Head of caudate nucleus (tissue), 42 donors: ENCODE results near the gene MKNK1.

Experiments used
- DNase-seq, 42 donors: peaks; one replicate each; pipeline versions ENCODE4 v3.0.0 to v3.0.0-alpha.2; 2020 to 2021; ENCODE audit warnings: mixed read lengths in 7 of 42
- intact Hi-C: fragments of 100-400 bp; cut with DNase I; formaldehyde crosslinking; loops from one replicate; pipeline ENCODE4 v1.15.0; 2022

MKNK1 gene

GRCh38 chr1:46622344-46622743 is 18.3 kb upstream of the MKNK1 start:
- peak in 17 of 42 donors; percentile 25 to 65 (median 49) for DNase-seq
- intact Hi-C loops = no loop called here

GRCh38 chr1:46621930-46622329 is 17.9 kb upstream of the MKNK1 start:
- intact Hi-C loops = no loop called here
- no peak for DNase-seq

DNA sequence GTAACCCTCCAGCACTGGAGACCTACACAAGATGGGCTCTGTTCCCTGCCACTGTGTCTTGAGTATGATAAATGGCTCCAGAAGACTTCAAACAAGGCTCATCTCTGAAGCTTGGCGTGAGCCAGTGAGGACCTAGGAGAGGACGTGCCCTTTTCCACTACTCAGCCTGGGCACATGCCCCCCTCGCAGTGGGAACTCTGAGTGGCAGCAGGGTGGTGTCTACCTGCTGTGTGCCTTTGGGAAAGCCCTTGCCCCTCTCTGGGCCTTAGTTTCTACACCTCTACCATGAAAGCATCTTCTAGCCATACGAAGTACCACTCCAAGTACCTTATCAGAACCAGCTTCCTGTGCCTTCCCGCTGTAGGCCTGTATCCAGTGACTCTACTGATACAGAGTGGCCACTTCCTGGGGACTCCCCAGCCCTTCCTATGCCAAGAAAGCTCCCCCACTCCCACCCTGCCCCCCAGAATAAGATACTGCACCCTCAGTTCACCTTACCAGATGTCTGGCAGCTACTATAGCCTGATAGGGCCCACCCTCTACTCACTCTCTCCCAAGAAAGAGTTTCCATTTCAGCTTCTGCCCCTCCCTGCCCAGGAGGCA is 15.7 kb upstream of the MKNK1 start:
- DNase-seq = no peak
- intact Hi-C loops = loop anchor here (10.0 kb wide), 1 partner anchor 45 kb away; the partner anchor contains the start of gene ATPAF1

- DNase-seq = no peak
- intact Hi-C loops = loop anchor here (10.0 kb wide), 1 partner anchor 46 kb away; the partner anchor contains the start of gene ATPAF1
Measured at GRCh38 chr1:46618754-46619415, 14.8 kb upstream of the MKNK1 start.

DNA sequence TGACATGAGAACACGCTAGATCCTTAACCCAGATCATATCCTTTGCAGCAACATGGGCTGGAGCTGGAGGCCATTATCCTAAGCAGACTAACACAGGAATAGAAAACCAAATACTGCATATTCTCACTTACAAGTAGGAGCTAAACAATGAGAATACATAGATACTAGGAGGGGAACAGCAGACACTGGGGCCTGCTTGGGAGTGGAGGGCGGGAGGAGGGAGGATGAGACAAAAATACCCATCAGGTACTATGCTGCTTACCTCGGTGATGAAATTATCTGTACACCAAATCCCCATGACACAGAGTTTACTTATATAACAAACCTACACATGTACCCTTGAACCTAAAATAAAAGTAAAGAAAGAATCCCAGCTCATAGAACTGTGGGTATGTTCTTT is 13.8 kb upstream of the MKNK1 start:
- DNase-seq = peak in 22 of 42 donors; percentile 26 to 76 (median 49)
- intact Hi-C loops = loop anchor here (10.0 kb wide), 1 partner anchor 47 kb away; the partner anchor contains the start of gene ATPAF1

DNA sequence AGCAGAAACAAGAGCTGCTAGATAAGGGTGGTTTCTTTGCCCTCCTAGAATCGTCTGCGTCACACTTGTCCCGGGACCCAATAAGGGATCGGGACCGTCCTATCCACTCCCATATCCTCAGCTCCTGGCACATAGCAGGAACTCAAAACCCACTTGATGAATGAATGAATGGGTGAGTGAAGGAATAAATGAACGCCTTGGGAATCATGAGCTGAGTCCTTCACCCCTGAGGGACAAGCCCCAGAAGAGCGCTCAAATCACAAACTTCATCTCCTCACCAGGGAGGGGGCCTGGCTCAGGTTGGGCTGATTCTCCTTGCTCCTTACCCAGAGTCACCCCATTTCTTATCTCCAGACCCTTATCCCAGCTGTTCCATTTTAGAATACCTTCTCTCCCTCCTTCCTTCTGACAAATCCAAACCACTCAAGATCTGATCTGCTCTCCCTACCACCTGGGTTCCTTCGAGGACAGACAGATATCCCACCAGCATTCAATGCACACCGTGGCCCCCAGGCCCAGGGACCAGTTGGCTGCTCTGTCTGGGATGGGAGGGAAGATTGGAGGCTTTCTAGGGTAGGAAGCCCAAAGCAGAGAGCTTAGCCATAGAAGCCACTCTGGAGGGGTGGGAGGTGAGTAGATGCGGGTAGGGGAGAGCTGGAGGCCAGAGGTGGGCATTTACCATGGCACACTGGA is 13.2 kb upstream of the MKNK1 start:
- DNase-seq = no peak
- intact Hi-C loops = loop anchor here (10.0 kb wide), 1 partner anchor 48 kb away; the partner anchor contains the start of gene ATPAF1

DNA sequence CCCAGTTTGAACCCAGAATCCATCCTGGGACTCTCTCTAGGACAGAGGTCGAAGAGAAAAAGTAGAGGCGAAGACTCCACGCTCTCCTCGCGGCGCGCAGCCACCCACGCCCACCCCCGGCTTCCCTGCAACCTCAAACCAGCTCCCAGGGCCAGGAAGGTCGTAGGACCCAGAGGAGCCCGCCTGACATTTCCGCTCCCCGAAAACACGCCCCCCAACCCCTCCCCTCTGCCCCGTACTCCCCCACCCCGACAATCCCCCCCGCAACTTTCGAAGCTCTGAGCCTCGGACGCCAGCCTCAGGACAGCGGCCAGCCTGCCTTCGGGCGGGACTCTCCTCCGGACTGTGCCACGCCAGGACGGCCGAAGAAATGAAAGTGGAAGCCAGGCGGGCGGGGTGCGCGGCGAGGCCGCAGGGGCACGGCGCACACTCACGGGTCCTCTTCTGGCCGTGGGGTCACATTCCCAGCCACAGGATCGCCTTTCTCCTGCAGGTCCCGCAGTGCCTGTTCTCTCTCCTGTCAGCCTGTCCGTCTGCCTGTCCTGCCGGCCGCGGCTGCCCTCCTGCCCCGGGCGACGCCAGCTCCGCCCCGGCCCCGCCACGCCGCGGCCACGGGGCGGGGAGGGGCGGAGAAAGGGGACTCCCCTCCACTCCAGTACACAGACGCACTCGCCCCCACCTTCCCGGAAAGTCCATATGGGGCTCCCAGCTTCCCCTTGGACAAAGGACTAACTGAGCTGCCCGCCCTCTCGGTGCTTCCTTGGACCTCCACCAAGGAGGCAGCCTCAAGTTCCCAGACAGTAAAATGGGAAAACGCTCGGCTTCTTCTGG is 12.4 kb upstream of the MKNK1 start, which contains the start of gene MOB3C:
Gene MOB3C (minus strand): TSS at position 535 of the 831 bp plus-strand sequence. CDS start 3,490 bp downstream, outside the sequence.
- intact Hi-C loops = loop anchor here (10.0 kb wide), 1 partner anchor 48 kb away; the partner anchor contains the start of gene ATPAF1

GRCh38 chr1:46615735-46616134 is 11.7 kb upstream of the MKNK1 start:
- no peak for DNase-seq
- intact Hi-C loops = loop anchor here (10.0 kb wide), 1 partner anchor 49 kb away; the partner anchor contains the start of gene ATPAF1

More for the DNA sequence above, 12.4 kb upstream of the MKNK1 start, which contains the start of gene MOB3C:
- peak; percentile 53 to 89 (median 78) for DNase-seq

- intact Hi-C loops = loop anchor here (10.0 kb wide), 1 partner anchor 50 kb away; the partner anchor contains the start of gene ATPAF1
- DNase-seq = no peak
Measured at GRCh38 chr1:46615088-46615487, 11.0 kb upstream of the MKNK1 start.

DNA sequence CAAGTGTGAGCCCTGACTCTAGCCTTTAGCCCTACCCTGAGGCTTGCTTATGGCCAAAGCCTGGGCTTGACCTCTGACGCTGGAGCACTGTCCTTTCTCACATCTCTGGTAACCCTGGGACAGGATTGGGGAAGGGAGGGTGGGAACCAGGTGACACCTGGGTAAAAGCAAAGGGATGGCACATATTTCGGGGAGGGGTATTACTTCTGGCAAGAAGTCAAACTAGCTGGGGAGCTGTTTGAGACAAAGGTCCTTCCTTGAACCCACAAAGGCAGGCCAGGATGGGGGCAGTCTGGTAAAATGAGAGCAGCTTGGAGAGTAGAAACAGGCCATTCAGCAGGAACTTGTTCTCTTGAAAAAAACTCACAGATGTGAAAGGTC is 10.5 kb upstream of the MKNK1 start:
- intact Hi-C loops = loop anchor here (10.0 kb wide), 1 partner anchor 50 kb away; the partner anchor contains the start of gene ATPAF1
- no peak for DNase-seq

- intact Hi-C loops = loop anchor here (10.0 kb wide), 1 partner anchor 51 kb away; the partner anchor contains the start of gene ATPAF1
- peak; percentile 47 to 89 (median 76) for DNase-seq
Measured at GRCh38 chr1:46613661-46614603, 9.9 kb upstream of the MKNK1 start.

- DNase-seq = peak in 3 of 42 donors; percentile 15 to 41 (median 16)
- intact Hi-C loops = loop anchor here (10.0 kb wide), 1 partner anchor 52 kb away; the partner anchor contains the start of gene ATPAF1
Measured at GRCh38 chr1:46612937-46613660, 9.0 kb upstream of the MKNK1 start.

- intact Hi-C loops = loop anchor here (10.0 kb wide), 1 partner anchor 53 kb away; the partner anchor contains the start of gene ATPAF1
- DNase-seq = no peak
Measured at GRCh38 chr1:46611691-46612221, 7.7 kb upstream of the MKNK1 start.

GRCh38 chr1:46607345-46608130 is 3.5 kb upstream of the MKNK1 start:
- intact Hi-C loops = no loop called here
- peak in 13 of 42 donors; percentile 19 to 68 (median 34) for DNase-seq

DNA sequence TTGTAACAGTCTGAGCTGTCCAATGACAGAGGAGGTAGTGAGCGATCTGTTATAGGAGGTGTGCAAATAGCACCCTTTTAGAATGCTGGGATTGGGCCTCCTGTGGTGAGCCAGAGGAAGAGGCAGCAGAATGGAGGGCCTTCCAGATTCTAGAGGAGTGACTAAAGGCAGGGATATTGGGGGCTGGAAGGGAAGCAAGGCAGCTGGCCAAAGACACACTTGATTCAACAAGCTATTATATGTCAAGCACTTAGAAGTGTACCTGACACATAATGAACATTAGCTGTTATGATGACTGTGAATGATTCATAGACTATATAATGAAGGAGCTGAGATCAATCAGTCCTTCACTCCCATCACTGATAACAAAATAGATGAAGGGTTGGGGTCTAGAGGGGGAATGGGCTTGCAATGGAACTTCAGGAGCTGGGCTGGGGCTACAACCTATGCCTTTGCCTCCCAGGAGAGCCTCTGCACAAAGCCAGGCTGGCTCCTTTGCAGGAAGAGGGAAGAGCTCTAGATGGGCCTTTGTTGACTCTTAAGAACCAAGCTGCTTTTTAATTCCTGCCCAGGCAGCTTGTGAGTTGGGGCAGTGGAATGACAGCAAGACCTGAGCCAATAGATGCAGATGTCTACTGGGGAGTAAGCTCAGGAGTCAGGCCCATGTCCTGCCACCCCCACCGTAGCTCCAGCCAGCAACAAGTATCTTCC is 2.3 kb upstream of the MKNK1 start:
- intact Hi-C loops = no loop called here
- DNase-seq = no peak
